GM23338 (cell line): ENCODE data around the gene ODR4. TPM values are rescaled to one million over a fixed set of nuclear protein-coding genes. Genes with fewer than 3 reads are reported as not detected.

Source experiments
- ATAC-seq: fragments of 200-7000 bp; cut with Tn5 transposase; 3 replicates; pipeline ENCODE4 v1.9.1; 2020
- DNase-seq: peaks from one replicate; pipeline ENCODE4 v3.0.0-alpha.2; 2015; ENCODE audit warnings: low spot score
- H2AFZ ChIP-seq: fragments of 200-600 bp; sonication (generic); 2 replicates; pipeline ENCODE4 v1.8.0; 2016; ENCODE audit warnings: antibody characterized with exemption, mild to moderate bottlenecking, moderate library complexity
- H3F3A ChIP-seq: fragments of 200-600 bp; sonication (generic); replicated peaks from 2 replicates; pipeline ENCODE4 v1.8.0; 2017; ENCODE audit warnings: antibody characterized with exemption, mixed run types, low read depth
- H3K27ac ChIP-seq: fragments of 200-600 bp; sonication (generic); 2 replicates; pipeline ENCODE4 v1.6.1; 2016; ENCODE audit warnings: low read depth
- H3K27me3 ChIP-seq: fragments of 200-600 bp; sonication (generic); 2 replicates; pipeline ENCODE4 v1.8.0; 2016; ENCODE audit warnings: mild to moderate bottlenecking, mixed run types, moderate library complexity; ENCODE audit not compliant: insufficient read depth
- H3K36me3 ChIP-seq: fragments of 200-600 bp; sonication (generic); 2 replicates; pipeline ENCODE4 v1.8.0; 2016; ENCODE audit warnings: mild to moderate bottlenecking; ENCODE audit not compliant: insufficient read depth
- H3K4me1 ChIP-seq: fragments of 200-600 bp; sonication (generic); 2 replicates; pipeline ENCODE4 v1.8.0; 2016; ENCODE audit warnings: mild to moderate bottlenecking, moderate library complexity; ENCODE audit not compliant: insufficient read depth
- H3K4me2 ChIP-seq: fragments of 200-600 bp; sonication (generic); 2 replicates; pipeline ENCODE4 v1.7.1; 2017; ENCODE audit warnings: mixed run types
- H3K4me3 ChIP-seq: fragments of 200-600 bp; sonication (generic); 2 replicates; pipeline ENCODE4 v1.6.1; 2016; ENCODE audit warnings: mixed run types
- H3K79me2 ChIP-seq: fragments of 200-600 bp; sonication (generic); replicated peaks from 2 replicates; pipeline ENCODE4 v1.8.0; 2017; ENCODE audit warnings: mild to moderate bottlenecking; ENCODE audit not compliant: insufficient read depth
- H3K9me2 ChIP-seq: fragments of 200-600 bp; sonication (generic); 2 replicates; pipeline ENCODE4 v1.8.0; 2017; ENCODE audit not compliant: insufficient read depth
- H4K20me1 ChIP-seq: fragments of 200-600 bp; sonication (generic); replicated peaks from 2 replicates; pipeline ENCODE4 v1.8.0; 2017; ENCODE audit warnings: mild to moderate bottlenecking; ENCODE audit not compliant: insufficient read depth
- H3K27ac Mint-ChIP-seq: 2 replicates; pipeline ENCODE4 v1.8.0; 2020; ENCODE audit warnings: inconsistent platforms, mild to moderate bottlenecking, moderate library complexity, mixed read lengths
- H3K27me3 Mint-ChIP-seq: 3 replicates; pipeline ENCODE4 v1.8.0; 2022; ENCODE audit warnings: low read depth, mild to moderate bottlenecking, moderate library complexity, mixed read lengths, inconsistent platforms; ENCODE audit not compliant: insufficient read depth, poor library complexity
- H3K36me3 Mint-ChIP-seq: 3 replicates; pipeline ENCODE4 v1.8.0; 2021; ENCODE audit warnings: low read depth, mild to moderate bottlenecking, inconsistent platforms, moderate library complexity, mixed read lengths
- H3K4me1 Mint-ChIP-seq: 3 replicates; pipeline ENCODE4 v1.8.0; 2020; ENCODE audit warnings: mild to moderate bottlenecking, inconsistent platforms, mixed read lengths
- H3K4me3 Mint-ChIP-seq: 3 replicates; pipeline ENCODE4 v1.8.0; 2021; ENCODE audit warnings: moderate library complexity, mild to moderate bottlenecking, inconsistent platforms, mixed read lengths
- H3K9me3 Mint-ChIP-seq: 3 replicates; pipeline ENCODE4 v1.8.0; 2020; ENCODE audit warnings: moderate library complexity, mild to moderate bottlenecking, inconsistent platforms, mixed read lengths
- CREB1 ChIP-seq: fragments of 250-450 bp; sonication (Bioruptor Pico); IDR thresholded peaks from 2 replicates; pipeline ENCODE4 v1.5.0; 2020; ENCODE audit warnings: low read depth, mild to moderate bottlenecking, moderate library complexity
- CTCF ChIP-seq, 2 experiments: fragments of 200-600 bp in 1 of 2; sonication (generic) in 1 of 2; conservative IDR thresholded peaks; 2 replicates each; pipeline versions ENCODE4 v1.5.1 to v1.6.1; 2016 to 2017; ENCODE audit warnings: antibody characterized with exemption in 2 of 2, low read depth in 2 of 2, mild to moderate bottlenecking in 2 of 2, moderate library complexity in 1 of 2
- ETS1 ChIP-seq: IDR thresholded peaks from 2 replicates; pipeline ENCODE4 v1.6.1; 2016; ENCODE audit warnings: antibody characterized with exemption
- EZH2phosphoT487 ChIP-seq: fragments of 200-600 bp; sonication (generic); IDR thresholded peaks from one replicate; pipeline ENCODE4 v1.8.1; 2018; ENCODE audit warnings: antibody characterized with exemption; ENCODE audit not compliant: unreplicated experiment
- JUNB ChIP-seq: IDR thresholded peaks from one replicate; pipeline ENCODE4 v1.6.1; 2016; ENCODE audit warnings: antibody characterized with exemption; ENCODE audit not compliant: unreplicated experiment
- NANOG ChIP-seq: IDR thresholded peaks from 2 replicates; pipeline ENCODE4 v1.6.1; 2016; ENCODE audit warnings: antibody characterized with exemption, borderline replicate concordance
- POLR2AphosphoS5 ChIP-seq: IDR thresholded peaks from 2 replicates; pipeline ENCODE4 v1.6.1; 2016; ENCODE audit warnings: antibody characterized with exemption, low read depth
- REST ChIP-seq: IDR thresholded peaks from one replicate; pipeline ENCODE4 v1.6.1; 2018; ENCODE audit warnings: antibody characterized with exemption; ENCODE audit not compliant: unreplicated experiment
- STAT1 ChIP-seq: IDR thresholded peaks from one replicate; pipeline ENCODE4 v1.6.1; 2016; ENCODE audit warnings: antibody characterized with exemption; ENCODE audit not compliant: unreplicated experiment
- ZNF114 ChIP-seq: fragments of 250-450 bp; sonication (Bioruptor Pico); IDR thresholded peaks from 2 replicates; pipeline ENCODE4 v1.5.0; 2020; ENCODE audit warnings: mild to moderate bottlenecking, moderate library complexity
- ZNF331 ChIP-seq: fragments of 250-450 bp; sonication (Bioruptor Pico); IDR thresholded peaks from 2 replicates; pipeline ENCODE4 v1.5.0; 2020; ENCODE audit warnings: low read depth, mild to moderate bottlenecking, moderate library complexity
- ZNF462 ChIP-seq: fragments of 250-450 bp; sonication (Bioruptor Pico); IDR thresholded peaks from 2 replicates; pipeline ENCODE4 v1.5.0; 2020; ENCODE audit warnings: mild to moderate bottlenecking, moderate library complexity
- polyA plus RNA-seq: library from polyadenylated mRNA; unstranded; fragments of >200 nt; fragmentation: Nextera tagmentation; extraction: Ambion mirVana; gene quantifications from 2 replicates; pipeline ENCODE4 v1.2.1, GENCODE V29; 2016
- total RNA-seq: library from RNA; depleted of rRNA; stranded (reverse); fragments of >200 nt; shearing (Covaris generic); gene quantifications from 2 replicates; pipeline ENCODE4 v1.2.3, GENCODE V29; 2014

The ODR4 gene
- total and polyA plus RNA-seq, 2 experiments from 2014 or later, result 17.3 to 18.9 TPM

GRCh38 chr1:186424539-186424938 is 48.9 kb downstream of the ODR4 start:
- no peak for ATAC-seq
- no peaks in the 10 kb centered on the region for H4K20me1 ChIP-seq
- Mint-ChIP-seq H3K27me3 (peaks cover 4% of the 10 kb centered on the region), H3K27ac (no peak overlapping the region), H3K4me1 (no peaks in the 10 kb centered on the region), H3K4me3 (no peak overlapping the region), H3K9me3 (no peaks in the 10 kb centered on the region), H3K36me3 (no peaks in the 10 kb centered on the region)
- H3K4me1 ChIP-seq, result no peaks in the 10 kb centered on the region
- peaks cover 4% of the 10 kb centered on the region; the same call in 1 of the 2 replicates for H3K9me2 ChIP-seq
- H3K36me3 ChIP-seq, result no peaks in the 10 kb centered on the region
- H3K4me3 ChIP-seq, result no peak overlapping the region
- H3K79me2 ChIP-seq, result no peaks in the 10 kb centered on the region
- TF ChIP-seq CTCF (conservative IDR thresholded peaks at IDR 0.05; ENCODE audit: low read depth in 2 of 2), result no peak
- no peak for TF ChIP-seq REST
- TF ChIP-seq ETS1, result no peak
- no peak for TF ChIP-seq EZH2phosphoT487
- no peak for TF ChIP-seq STAT1
- no peak for TF ChIP-seq NANOG
- TF ChIP-seq POLR2AphosphoS5, result no peak
- TF ChIP-seq ZNF462 (CRISPR knock-in tag), result no peak
- TF ChIP-seq ZNF114 (CRISPR knock-in tag), result no peak
- TF ChIP-seq CREB1 (CRISPR knock-in tag), result no peak
- no peak for TF ChIP-seq JUNB
- no peak for TF ChIP-seq ZNF331 (CRISPR knock-in tag)
- no peak overlapping the region for H3K27ac ChIP-seq
- H3K4me2 ChIP-seq, result no peak overlapping the region
- H3F3A ChIP-seq, result no peaks in the 10 kb centered on the region
- no peaks in the 10 kb centered on the region for H3K27me3 ChIP-seq
- no peak for DNase-seq
- H2AFZ ChIP-seq, result no peak overlapping the region
